Loucy (cell line): ENCODE measurements around the gene NBDY.

ENCODE experiments used
- H2AFZ ChIP-seq: fragments of 200-600 bp; sonication (generic); 2 replicates; pipeline ENCODE4 v1.6.0; 2016; ENCODE audit warnings: antibody characterized with exemption, mild to moderate bottlenecking, low read length, moderate library complexity
- H3F3A ChIP-seq: fragments of 200-600 bp; 2 replicates; pipeline ENCODE4 v1.6.0; 2016; ENCODE audit warnings: antibody characterized with exemption, low read depth, mild to moderate bottlenecking
- H3K27me3 ChIP-seq: fragments of 200-600 bp; sonication (generic); 2 replicates; pipeline ENCODE4 v1.6.1; 2014; ENCODE audit warnings: low read length, mild to moderate bottlenecking; ENCODE audit not compliant: insufficient read depth, poor library complexity, severe bottlenecking
- H3K36me3 ChIP-seq: fragments of 200-600 bp; sonication (generic); 2 replicates; pipeline ENCODE4 v1.6.1; 2016; ENCODE audit warnings: low read length; ENCODE audit not compliant: insufficient read depth
- H3K4me1 ChIP-seq: fragments of 200-600 bp; sonication (generic); 2 replicates; pipeline ENCODE4 v1.5.1; 2014; ENCODE audit warnings: low read length, mild to moderate bottlenecking; ENCODE audit not compliant: insufficient read depth, poor library complexity, severe bottlenecking
- H3K4me2 ChIP-seq: fragments of 200-600 bp; sonication (generic); 2 replicates; pipeline ENCODE4 v1.6.0; 2014; ENCODE audit warnings: antibody characterized with exemption, low read length, low read depth, mild to moderate bottlenecking; ENCODE audit not compliant: poor library complexity, severe bottlenecking
- H3K4me3 ChIP-seq: fragments of 200-600 bp; sonication (generic); 2 replicates; pipeline ENCODE4 v1.5.1; 2014; ENCODE audit warnings: low read length, mild to moderate bottlenecking, mixed read lengths; ENCODE audit not compliant: poor library complexity, severe bottlenecking
- H3K79me2 ChIP-seq: fragments of 200-600 bp; sonication (generic); 2 replicates; pipeline ENCODE4 v1.6.1; 2014; ENCODE audit warnings: low read length; ENCODE audit not compliant: insufficient read depth
- H3K9ac ChIP-seq: fragments of 200-600 bp; sonication (generic); 2 replicates; pipeline ENCODE4 v1.6.0; 2014; ENCODE audit warnings: mild to moderate bottlenecking, low read depth, low read length, moderate library complexity; ENCODE audit not compliant: poor library complexity, severe bottlenecking
- H3K9me2 ChIP-seq: fragments of 200-600 bp; sonication (generic); replicated peaks from 2 replicates; pipeline ENCODE4 v1.6.1; 2016; ENCODE audit warnings: low read depth, low read length, mixed read lengths
- H3K9me3 ChIP-seq: fragments of 200-600 bp; sonication (generic); 2 replicates; pipeline ENCODE4 v1.6.1; 2014; ENCODE audit warnings: mild to moderate bottlenecking, antibody characterized with exemption, low read length, low read depth; ENCODE audit not compliant: insufficient read depth
- H4K20me1 ChIP-seq: fragments of 200-600 bp; sonication (generic); 2 replicates; pipeline ENCODE4 v1.6.0; 2014; ENCODE audit warnings: antibody characterized with exemption, low read length, mild to moderate bottlenecking; ENCODE audit not compliant: insufficient read depth, poor library complexity, severe bottlenecking
- EZH2phosphoT487 ChIP-seq: fragments of 200-600 bp; IDR thresholded peaks from 2 replicates; pipeline ENCODE4 v1.6.1; 2018; ENCODE audit warnings: antibody characterized with exemption, mild to moderate bottlenecking, moderate library complexity, borderline replicate concordance
- TF ChIP-seq, protein P1 (sequence below): fragments of 200-600 bp; sonication (generic); conservative IDR thresholded peaks from 2 replicates; pipeline ENCODE4 v1.5.1; 2014; ENCODE audit warnings: mild to moderate bottlenecking, antibody characterized with exemption, low read length

The NBDY gene

DNA sequence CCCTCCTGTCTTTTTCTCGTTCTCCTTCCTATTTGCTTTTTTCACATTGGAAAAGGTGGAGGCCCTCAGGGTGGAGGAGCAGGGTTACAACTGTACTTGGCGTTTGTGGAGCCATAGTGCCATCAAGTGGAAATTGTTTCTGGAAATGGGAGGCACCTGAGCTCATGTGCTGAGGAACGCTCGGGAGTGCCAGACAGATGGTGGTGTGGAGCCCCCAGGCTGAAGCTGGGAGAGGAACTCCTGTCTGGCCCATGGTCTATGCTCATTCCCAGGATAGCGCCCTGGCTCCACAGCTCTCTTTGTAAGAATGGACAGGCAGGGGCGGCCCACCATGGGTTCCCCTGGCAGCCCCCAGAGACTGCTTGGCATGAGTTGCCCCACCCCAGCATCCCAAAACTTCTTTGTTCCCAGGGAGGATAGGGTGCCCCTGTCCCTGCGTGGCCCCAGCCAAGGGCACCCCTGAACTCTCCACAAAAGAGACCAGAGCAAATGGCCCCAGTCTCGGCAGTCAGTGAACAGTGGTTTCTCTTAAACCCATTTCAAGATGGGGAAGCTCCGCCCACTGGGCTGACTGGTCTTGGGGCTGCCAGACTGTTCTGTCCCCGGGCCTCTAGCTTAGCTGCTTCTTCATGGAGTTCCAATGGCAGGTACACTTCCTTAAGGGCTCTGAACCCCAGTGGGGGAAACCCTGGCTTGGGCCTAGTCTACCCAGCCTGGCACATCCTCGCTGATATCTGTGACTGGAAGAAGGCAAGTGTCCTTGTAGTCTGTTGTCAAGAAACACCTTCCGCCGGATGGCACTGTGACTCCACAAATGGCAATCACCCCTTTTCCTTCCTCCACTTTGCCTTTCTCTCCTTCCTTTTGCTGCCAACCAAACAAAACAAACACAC is 70.1 kb downstream of the NBDY start:
- Histone ChIP-seq H3K36me3 (0 out of 2 replicates have a peak, but pooled peaks cover 3% of the 10 kb centered on the region), H3K9me3 (no peaks in the 10 kb centered on the region), H3K4me2 (no peak overlapping the region), H3K27me3 (no peaks in the 10 kb centered on the region), H2AFZ (no peak overlapping the region), H3K4me3 (no peak overlapping the region), H3K4me1 (no peaks in the 10 kb centered on the region), H3F3A (no peaks in the 10 kb centered on the region), H3K9me2 (no peaks in the 10 kb centered on the region), H3K79me2 (no peaks in the 10 kb centered on the region), H3K9ac (no peak overlapping the region), H4K20me1 (peaks cover 3% of the 10 kb centered on the region)
- no peak for TF ChIP-seq EZH2phosphoT487

DNA sequence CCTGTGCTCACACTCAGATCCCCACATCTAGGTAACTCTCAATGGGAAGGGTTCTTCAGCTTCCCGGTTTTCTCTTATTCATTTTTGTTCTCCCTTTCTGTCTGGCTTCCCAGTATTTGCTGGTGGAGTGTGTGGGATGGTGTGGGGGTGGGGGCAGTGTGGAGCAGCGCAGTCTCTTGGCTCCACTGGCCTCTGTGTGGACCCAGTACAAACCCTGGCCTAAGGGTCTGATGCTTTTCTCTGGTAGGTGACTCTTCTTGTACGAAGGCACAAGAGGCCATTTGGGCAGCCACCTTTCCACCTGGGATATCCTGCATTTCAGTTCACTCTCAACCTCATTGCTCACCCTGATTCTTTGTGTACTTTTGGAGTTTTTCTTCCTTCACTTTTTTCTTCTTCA is 71.3 kb downstream of the NBDY start:
- Histone ChIP-seq H3K79me2 (no peaks in the 10 kb centered on the region), H3K9me2 (no peaks in the 10 kb centered on the region), H3F3A (no peaks in the 10 kb centered on the region), H3K27me3 (no peaks in the 10 kb centered on the region), H3K9ac (no peak overlapping the region), H4K20me1 (peaks cover 3% of the 10 kb centered on the region), H2AFZ (no peak overlapping the region), H3K4me3 (no peak overlapping the region), H3K36me3 (no peaks in the 10 kb centered on the region; the same call in 1 of the 2 replicates), H3K4me1 (no peaks in the 10 kb centered on the region), H3K4me2 (no peak overlapping the region), H3K9me3 (no peaks in the 10 kb centered on the region)
- TF ChIP-seq, protein P1, sequence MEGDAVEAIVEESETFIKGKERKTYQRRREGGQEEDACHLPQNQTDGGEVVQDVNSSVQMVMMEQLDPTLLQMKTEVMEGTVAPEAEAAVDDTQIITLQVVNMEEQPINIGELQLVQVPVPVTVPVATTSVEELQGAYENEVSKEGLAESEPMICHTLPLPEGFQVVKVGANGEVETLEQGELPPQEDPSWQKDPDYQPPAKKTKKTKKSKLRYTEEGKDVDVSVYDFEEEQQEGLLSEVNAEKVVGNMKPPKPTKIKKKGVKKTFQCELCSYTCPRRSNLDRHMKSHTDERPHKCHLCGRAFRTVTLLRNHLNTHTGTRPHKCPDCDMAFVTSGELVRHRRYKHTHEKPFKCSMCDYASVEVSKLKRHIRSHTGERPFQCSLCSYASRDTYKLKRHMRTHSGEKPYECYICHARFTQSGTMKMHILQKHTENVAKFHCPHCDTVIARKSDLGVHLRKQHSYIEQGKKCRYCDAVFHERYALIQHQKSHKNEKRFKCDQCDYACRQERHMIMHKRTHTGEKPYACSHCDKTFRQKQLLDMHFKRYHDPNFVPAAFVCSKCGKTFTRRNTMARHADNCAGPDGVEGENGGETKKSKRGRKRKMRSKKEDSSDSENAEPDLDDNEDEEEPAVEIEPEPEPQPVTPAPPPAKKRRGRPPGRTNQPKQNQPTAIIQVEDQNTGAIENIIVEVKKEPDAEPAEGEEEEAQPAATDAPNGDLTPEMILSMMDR: no peak
- no peak for TF ChIP-seq EZH2phosphoT487

DNA sequence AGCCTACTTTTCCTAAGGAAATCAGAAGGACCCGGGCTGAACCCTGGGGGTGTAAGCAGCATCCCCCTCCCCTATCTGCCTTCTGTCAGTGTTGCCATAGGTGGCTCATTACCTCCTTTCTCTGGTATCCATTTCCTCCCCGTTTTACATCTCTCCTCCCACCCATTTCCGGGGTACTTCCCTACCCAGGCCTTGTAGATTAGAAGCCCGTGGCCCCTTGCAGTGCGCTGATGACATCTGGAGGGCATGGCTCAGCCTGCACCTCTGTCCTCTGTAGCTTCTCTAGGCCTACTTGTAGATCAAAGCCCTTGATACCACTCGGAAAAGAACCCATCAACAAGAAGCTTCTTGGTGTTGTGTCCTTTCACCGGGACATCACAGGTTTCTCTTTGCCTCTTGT is 71.8 kb downstream of the NBDY start:
- no peaks in the 10 kb centered on the region; the same call in 1 of the 2 replicates for H3K36me3 ChIP-seq
- H4K20me1 ChIP-seq: peaks cover 3% of the 10 kb centered on the region
- H3K4me2 ChIP-seq: no peak overlapping the region
- no peaks in the 10 kb centered on the region for H3F3A ChIP-seq
- H3K4me1 ChIP-seq: no peaks in the 10 kb centered on the region
- no peaks in the 10 kb centered on the region for H3K27me3 ChIP-seq
- no peak overlapping the region for H2AFZ ChIP-seq
- no peak overlapping the region for H3K9ac ChIP-seq
- no peaks in the 10 kb centered on the region for H3K79me2 ChIP-seq
- no peaks in the 10 kb centered on the region for H3K9me2 ChIP-seq
- no peaks in the 10 kb centered on the region for H3K9me3 ChIP-seq
- H3K4me3 ChIP-seq: no peak overlapping the region
- TF ChIP-seq EZH2phosphoT487: no peak
- TF ChIP-seq, protein P1: no peak

DNA sequence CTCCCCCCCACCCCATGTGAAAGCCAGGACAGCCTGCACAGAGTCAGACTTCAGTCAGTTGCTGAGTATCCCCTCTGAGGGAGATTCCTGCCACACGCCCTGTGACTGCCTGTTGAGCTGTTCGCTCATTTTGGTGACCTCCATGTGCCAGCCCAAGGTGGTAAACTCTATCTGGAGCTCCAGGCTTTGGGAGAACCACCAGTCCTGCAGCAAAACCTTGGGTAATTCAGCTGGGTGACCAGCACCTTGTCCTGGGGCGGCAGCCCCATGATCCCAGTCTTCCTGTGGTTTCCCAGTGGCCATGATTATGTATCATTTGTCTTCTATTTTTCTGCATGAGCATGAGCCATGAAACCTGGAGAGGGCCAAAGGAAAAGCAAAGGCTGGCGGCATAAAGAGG is 73.4 kb downstream of the NBDY start:
- Histone ChIP-seq H3F3A (no peaks in the 10 kb centered on the region), H3K4me3 (no peak overlapping the region), H3K79me2 (no peaks in the 10 kb centered on the region), H3K4me1 (no peaks in the 10 kb centered on the region), H3K36me3 (no peaks in the 10 kb centered on the region; the same call in 1 of the 2 replicates), H2AFZ (no peak overlapping the region), H3K9ac (no peak overlapping the region), H4K20me1 (peaks cover 3% of the 10 kb centered on the region), H3K9me2 (no peaks in the 10 kb centered on the region), H3K9me3 (no peaks in the 10 kb centered on the region), H3K27me3 (no peaks in the 10 kb centered on the region), H3K4me2 (no peak overlapping the region)
- no peak for TF ChIP-seq EZH2phosphoT487
- TF ChIP-seq, protein P1: no peak
